GM10266 (cell line): ENCODE data around the gene TOMM40.

Experiments
- DNase-seq: peaks from one replicate; pipeline ENCODE4 v3.0.0; 2012; ENCODE audit errors: extremely low spot score
- CTCF ChIP-seq: IDR thresholded peaks from 2 replicates; pipeline ENCODE4 v1.5.1; 2012; ENCODE audit warnings: mild to moderate bottlenecking, low read depth; ENCODE audit not compliant: control insufficient read depth, insufficient read depth; ENCODE audit errors: missing control alignments

The TOMM40 gene

GRCh38 chr19:44943801-44944249, 52.8 kb downstream of the TOMM40 start:
- peak; percentile 13 for TF ChIP-seq CTCF
- DNase-seq: peak; percentile 78

- TF ChIP-seq CTCF: no peak
- no peak for DNase-seq
Observed at GRCh38 chr19:44947041-44947581, 56.1 kb downstream of the TOMM40 start.

- no peak for DNase-seq
- no peak for TF ChIP-seq CTCF
Observed at GRCh38 chr19:44948237-44948636, 57.2 kb downstream of the TOMM40 start.

GRCh38 chr19:44948763-44949374, 57.8 kb downstream of the TOMM40 start:
- no peak for TF ChIP-seq CTCF
- DNase-seq: no peak

GRCh38 chr19:44949550-44949949, 58.5 kb downstream of the TOMM40 start:
- TF ChIP-seq CTCF: no peak
- DNase-seq: no peak

- DNase-seq: peak; percentile 75
- peak; percentile 76 for TF ChIP-seq CTCF
Observed at GRCh38 chr19:44951179-44952159, 60.4 kb downstream of the TOMM40 start.
